MCF 10A (cell line): ENCODE measurements around the gene ZBTB9. TPM values are rescaled to one million over a fixed set of nuclear protein-coding genes. Genes with fewer than 3 reads are reported as not detected.

Experiments
- BruUV-seq: library from RNA; stranded (reverse); fragments of 400-500 nt; replicated peaks from 2 replicates; lab custom pipeline; 2021; lab: Mats Ljungman, UMichigan
- CTCF ChIA-PET: fragments of 300-600 bp; sonication (Branson Sonifier 250); formaldehyde crosslinking; extraction: SDS; loops from one replicate; lab custom pipeline; 2021; ENCODE audit warnings: antibody characterized with exemption, inconsistent platforms; lab: Yijun Ruan, JAX
- POLR2A ChIA-PET: fragments of 300-600, 350-650 bp; sonication (Branson Sonifier 250); formaldehyde crosslinking; extraction: SDS; loops from one replicate; lab custom pipeline; 2020; ENCODE audit warnings: antibody characterized with exemption, inconsistent platforms; lab: Yijun Ruan, JAX
- DNase-seq: peaks from one replicate; pipeline ENCODE4 v3.0.0-alpha.2; 2018; ENCODE audit not compliant: unreplicated experiment
- H3K27ac Mint-ChIP-seq: one replicate; pipeline ENCODE4 v1.8.0; 2022; ENCODE audit warnings: mild to moderate bottlenecking, low read depth, mixed read lengths; ENCODE audit not compliant: unreplicated experiment
- H3K27me3 Mint-ChIP-seq: one replicate; pipeline ENCODE4 v1.8.0; 2022; ENCODE audit warnings: mixed read lengths; ENCODE audit not compliant: insufficient read depth, unreplicated experiment
- H3K36me3 Mint-ChIP-seq: one replicate; pipeline ENCODE4 v1.8.0; 2022; ENCODE audit warnings: mild to moderate bottlenecking, moderate library complexity, mixed read lengths; ENCODE audit not compliant: insufficient read depth, unreplicated experiment
- H3K4me1 Mint-ChIP-seq: one replicate; pipeline ENCODE4 v1.8.0; 2022; ENCODE audit warnings: mixed read lengths; ENCODE audit not compliant: insufficient read depth, unreplicated experiment
- H3K4me3 Mint-ChIP-seq: one replicate; pipeline ENCODE4 v1.8.0; 2022; ENCODE audit warnings: mild to moderate bottlenecking, moderate library complexity, mixed read lengths; ENCODE audit not compliant: unreplicated experiment
- H3K9me3 Mint-ChIP-seq: one replicate; pipeline ENCODE4 v1.8.0; 2022; ENCODE audit warnings: mixed read lengths; ENCODE audit not compliant: unreplicated experiment
- CTCF ChIP-seq: fragments of 200-600 bp; IDR thresholded peaks from one replicate; pipeline ENCODE4 v1.8.0; 2022; ENCODE audit warnings: antibody characterized with exemption, mild to moderate bottlenecking; ENCODE audit not compliant: unreplicated experiment
- intact Hi-C: fragments of 100-400 bp; cut with micrococcal nuclease; formaldehyde crosslinking; loops from 2 replicates; pipeline ENCODE4 v1.14.1; 2022
- total RNA-seq: library from RNA; stranded (reverse); gene quantifications from 2 replicates; pipeline ENCODE4 v1.2.3, GENCODE V29; 2022

The ZBTB9 gene
- total RNA-seq, 1 experiment from 2014 or later: 7.5 TPM

- TF ChIP-seq CTCF: no peak
- BruUV-seq: no TSS peak
- no peaks in the 10 kb centered on the region for H3K9me3 Mint-ChIP-seq
- ChIA-PET POLR2A (no interaction called here), CTCF (no interaction called here)
- no peak overlapping the region for H3K27ac Mint-ChIP-seq
- H3K4me1 Mint-ChIP-seq: peaks cover 33% of the 10 kb centered on the region
- intact Hi-C loops: no loop called here
- peaks cover 10% of the 10 kb centered on the region for H3K36me3 Mint-ChIP-seq
- H3K4me3 Mint-ChIP-seq: no peak overlapping the region
- no peaks in the 10 kb centered on the region for H3K27me3 Mint-ChIP-seq
- no peak for DNase-seq
Observed at GRCh38 chr6:33433001-33433543, 21.3 kb upstream of the ZBTB9 start.

- intact Hi-C loops: no loop called here
- ChIA-PET CTCF (no interaction called here), POLR2A (no interaction called here)
- Mint-ChIP-seq H3K36me3 (peaks cover 10% of the 10 kb centered on the region), H3K4me1 (peaks cover 29% of the 10 kb centered on the region), H3K27me3 (no peaks in the 10 kb centered on the region), H3K9me3 (no peaks in the 10 kb centered on the region), H3K4me3 (no peak overlapping the region), H3K27ac (peak overlapping the region; percentile 21)
- no TSS peak for BruUV-seq
- no peak for TF ChIP-seq CTCF
- no peak for DNase-seq
Observed at GRCh38 chr6:33433544-33434191, 20.7 kb upstream of the ZBTB9 start.

DNA sequence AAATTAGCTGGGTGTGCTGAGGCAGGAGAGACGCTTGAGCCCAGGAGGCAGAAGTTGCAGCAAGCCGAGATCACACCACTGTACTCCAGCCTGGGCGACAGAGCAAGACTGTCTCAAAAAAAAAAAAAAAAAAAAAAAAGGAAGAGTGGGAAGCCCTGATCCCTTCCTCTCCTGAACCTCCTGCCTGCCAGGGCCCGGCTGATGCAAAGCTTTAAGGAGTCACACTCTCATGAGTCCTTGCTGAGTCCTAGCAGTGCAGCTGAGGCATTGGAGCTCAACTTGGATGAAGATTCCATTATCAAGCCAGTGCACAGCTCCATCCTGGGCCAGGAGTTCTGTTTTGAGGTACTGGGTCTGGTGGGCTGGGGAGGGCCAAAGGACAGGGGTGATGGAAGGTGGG is 19.4 kb upstream of the ZBTB9 start:
- DNase-seq: no peak
- intact Hi-C loops: no loop called here
- peaks cover 10% of the 10 kb centered on the region for H3K36me3 Mint-ChIP-seq
- POLR2A ChIA-PET: no interaction called here
- peaks cover 16% of the 10 kb centered on the region for H3K4me1 Mint-ChIP-seq
- no peaks in the 10 kb centered on the region for H3K9me3 Mint-ChIP-seq
- H3K27ac Mint-ChIP-seq: no peak overlapping the region
- CTCF ChIA-PET: no interaction called here
- BruUV-seq: no TSS peak
- H3K4me3 Mint-ChIP-seq: no peak overlapping the region
- no peaks in the 10 kb centered on the region for H3K27me3 Mint-ChIP-seq
- TF ChIP-seq CTCF: no peak

DNA sequence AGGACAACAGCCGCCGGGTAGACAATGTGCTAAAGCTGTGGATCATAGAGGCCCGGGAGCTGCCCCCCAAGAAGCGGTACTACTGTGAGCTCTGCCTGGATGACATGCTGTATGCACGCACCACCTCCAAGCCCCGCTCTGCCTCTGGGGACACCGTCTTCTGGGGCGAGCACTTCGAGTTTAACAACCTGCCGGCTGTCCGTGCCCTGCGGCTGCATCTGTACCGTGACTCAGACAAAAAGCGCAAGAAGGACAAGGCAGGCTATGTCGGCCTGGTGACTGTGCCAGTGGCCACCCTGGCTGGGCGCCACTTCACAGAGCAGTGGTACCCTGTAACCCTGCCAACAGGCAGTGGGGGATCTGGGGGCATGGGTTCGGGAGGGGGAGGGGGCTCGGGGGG is 16.7 kb upstream of the ZBTB9 start:
- POLR2A ChIA-PET: interaction anchor here (1.9 kb wide), 1 partner anchor 9 kb away, joined by 4 read pairs; no protein-coding TSS in a partner anchor
- Mint-ChIP-seq H3K27ac (no peak overlapping the region), H3K9me3 (no peaks in the 10 kb centered on the region), H3K27me3 (no peaks in the 10 kb centered on the region), H3K4me1 (peaks cover 4% of the 10 kb centered on the region), H3K4me3 (no peak overlapping the region), H3K36me3 (peaks cover 10% of the 10 kb centered on the region)
- DNase-seq: no peak
- CTCF ChIA-PET: interaction anchor here (0.6 to 1.0 kb wide), 3 partner anchors 13 to 175 kb away, joined by 3 read pairs; no protein-coding TSS in a partner anchor
- TF ChIP-seq CTCF: no peak
- intact Hi-C loops: no loop called here
- BruUV-seq: no TSS peak
